Measurements from ENCODE around the gene C14orf93. TPM values are rescaled to one million over a fixed set of nuclear protein-coding genes. Genes with fewer than 3 reads are reported as not detected.

Gene C14orf93
- total and polyA plus RNA-seq, 9 of the 15 experiments (the other 6 are each of a cell fraction or from before 2014, with no cell fraction given) = 2.2 to 22.4 (median 16.1) TPM

DNA sequence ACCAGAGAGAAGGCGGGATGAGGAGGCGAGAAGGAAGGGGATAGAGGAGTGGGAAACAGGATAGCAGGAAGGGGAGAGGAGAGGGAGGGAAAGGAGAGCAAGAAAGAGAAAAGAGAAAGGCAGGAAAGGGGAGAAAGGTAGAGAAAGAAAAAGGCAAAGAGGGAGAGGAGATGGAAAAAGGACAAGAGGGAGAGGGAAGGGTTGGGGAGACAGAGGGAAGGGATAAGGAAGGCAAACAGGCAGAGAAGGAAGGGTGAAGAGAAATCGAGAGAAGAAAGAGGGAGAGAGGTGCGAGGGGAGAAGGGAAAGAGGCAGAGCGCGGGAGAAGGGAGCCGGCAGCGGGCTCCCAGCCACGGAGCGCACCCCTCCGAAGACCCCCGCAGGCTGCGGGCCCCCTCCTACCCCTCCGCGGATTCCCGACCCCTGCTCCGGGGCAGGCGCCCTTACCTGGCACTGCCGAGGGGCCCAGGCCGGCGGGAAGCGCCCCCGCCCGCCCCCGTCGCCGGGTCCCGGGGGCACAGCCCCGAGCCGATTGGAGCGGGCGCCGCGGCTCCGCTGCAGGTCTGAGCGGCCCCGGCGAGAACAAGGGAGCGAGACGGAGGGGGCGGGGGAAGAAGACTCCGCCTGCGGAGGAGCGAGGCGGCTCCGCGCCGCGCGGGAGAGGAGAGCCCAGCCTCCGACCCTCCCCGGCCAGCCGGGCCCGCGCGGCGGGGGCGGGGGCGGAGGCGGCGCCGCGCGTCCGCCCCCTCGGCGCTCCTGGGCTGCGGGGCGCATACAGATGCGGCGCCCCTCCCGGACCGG is 47.2 kb upstream of the C14orf93 start, which contains the start of gene CDH24 (continued):
- TF ChIP-seq ZNF263 (CRISPR knock-in tag; IDR thresholded peaks at IDR 0.05; ENCODE audit: borderline replicate concordance) = no peak
- TF ChIP-seq CHD2 (IDR thresholded peaks at IDR 0.05; ENCODE audit: low read depth, low read length) = no peak
- TF ChIP-seq MEF2A (IDR thresholded peaks at IDR 0.05; ENCODE audit: control insufficient read depth, low read depth, low read length) = no peak
- no peak for TF ChIP-seq NR2C1 (IDR thresholded peaks at IDR 0.05)
- TF ChIP-seq NR2C1 (tag; IDR thresholded peaks at IDR 0.05) = no peak
- TF ChIP-seq POLR2G (IDR thresholded peaks at IDR 0.05; ENCODE audit: low read depth, low read length) = peak; percentile 82
- TF ChIP-seq, protein P1, sequence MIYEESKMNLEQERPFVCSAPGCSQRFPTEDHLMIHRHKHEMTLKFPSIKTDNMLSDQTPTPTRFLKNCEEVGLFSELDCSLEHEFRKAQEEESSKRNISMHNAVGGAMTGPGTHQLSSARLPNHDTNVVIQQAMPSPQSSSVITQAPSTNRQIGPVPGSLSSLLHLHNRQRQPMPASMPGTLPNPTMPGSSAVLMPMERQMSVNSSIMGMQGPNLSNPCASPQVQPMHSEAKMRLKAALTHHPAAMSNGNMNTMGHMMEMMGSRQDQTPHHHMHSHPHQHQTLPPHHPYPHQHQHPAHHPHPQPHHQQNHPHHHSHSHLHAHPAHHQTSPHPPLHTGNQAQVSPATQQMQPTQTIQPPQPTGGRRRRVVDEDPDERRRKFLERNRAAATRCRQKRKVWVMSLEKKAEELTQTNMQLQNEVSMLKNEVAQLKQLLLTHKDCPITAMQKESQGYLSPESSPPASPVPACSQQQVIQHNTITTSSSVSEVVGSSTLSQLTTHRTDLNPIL (CRISPR knock-in tag; IDR thresholded peaks at IDR 0.05) = no peak
- TF ChIP-seq PYGO2 (tag; IDR thresholded peaks at IDR 0.05) = no peak; the same call in 1 of the 2 replicates
- TF ChIP-seq MED1 (CRISPR knock-in tag; IDR thresholded peaks at IDR 0.05; ENCODE audit: borderline replicate concordance) = no peak
- no peak for TF ChIP-seq ZNF77 (CRISPR knock-in tag; IDR thresholded peaks at IDR 0.05)
- no peak for TF ChIP-seq NUFIP1 (IDR thresholded peaks at IDR 0.05; ENCODE audit: partially characterized antibody)
- no peak for TF ChIP-seq ARID3B (CRISPR knock-in tag; IDR thresholded peaks at IDR 0.05; ENCODE audit: borderline replicate concordance)
- peak; percentile 43 for TF ChIP-seq BCOR (IDR thresholded peaks at IDR 0.05)
- no peak for TF ChIP-seq U2AF2 (optimal IDR thresholded peaks at IDR 0.05; ENCODE audit: low read depth, low read length)
- TF ChIP-seq ZNF589 (CRISPR knock-in tag; IDR thresholded peaks at IDR 0.05; ENCODE audit: low read depth) = no peak
- TF ChIP-seq ATF3 (IDR thresholded peaks at IDR 0.05) = no peak
- TF ChIP-seq ATF3 (CRISPR knock-in tag; conservative IDR thresholded peaks at IDR 0.05) = no peak
- TF ChIP-seq MEIS2 (IDR thresholded peaks at IDR 0.05; ENCODE audit: partially characterized antibody) = no peak
- no peak for TF ChIP-seq BRD9 (IDR thresholded peaks at IDR 0.05; ENCODE audit: low read depth, partially characterized antibody)
- TF ChIP-seq GATA2 (CRISPR knock-in tag; IDR thresholded peaks at IDR 0.05) = no peak
- TF ChIP-seq RB1 (IDR thresholded peaks at IDR 0.05; ENCODE audit: low read depth) = peak; percentile 85; the same call in 1 of the 2 replicates
- no peak for TF ChIP-seq ETV1 (tag; conservative IDR thresholded peaks at IDR 0.05; ENCODE audit: low read depth)
- peak; percentile 79; the same call in 1 of the 2 replicates for TF ChIP-seq ELF4 (CRISPR knock-in tag; IDR thresholded peaks at IDR 0.05)
- no peak for TF ChIP-seq MAFG (tag; conservative IDR thresholded peaks at IDR 0.05)
